Esophagus muscularis mucosa (tissue), 4 donors: Measurements from ENCODE around the gene AGFG1. TPM values are rescaled to one million over a fixed set of nuclear protein-coding genes. Genes with fewer than 3 reads are reported as not detected.

Experiments
- DNase-seq: peaks from one replicate; pipeline ENCODE4 v3.0.0-alpha.2; 2017; ENCODE audit errors: extremely low spot score
- H3K27ac ChIP-seq, 4 donors: fragments of 200-600 bp; sonication (generic); replicated peaks in 1 of 4; 1 replicate in 3 of 4; 2 replicates in 1 of 4; pipeline ENCODE4 v1.5.1; 2016 to 2019; ENCODE audit warnings: mild to moderate bottlenecking in 1 of 4
- H3K27me3 ChIP-seq, 4 donors: fragments of 200-600 bp; sonication (generic); one replicate each; pipeline versions ENCODE4 v1.5.1 to v1.6.0; 2016 to 2019
- H3K36me3 ChIP-seq, 4 donors: fragments of 200-600 bp; sonication (generic); one replicate each; pipeline ENCODE4 v1.5.1; 2016 to 2019
- H3K4me1 ChIP-seq, 4 donors: fragments of 200-600 bp; sonication (generic); one replicate each; pipeline ENCODE4 v1.5.1; 2016 to 2019
- H3K4me3 ChIP-seq, 4 donors: fragments of 200-600 bp; sonication (generic); 1 replicate in 2 of 4; 2 replicates in 2 of 4; pipeline ENCODE4 v1.5.1; 2016 to 2019; ENCODE audit warnings: mild to moderate bottlenecking in 4 of 4, moderate library complexity in 1 of 4
- H3K9me3 ChIP-seq, 4 donors: fragments of 200-600 bp; sonication (generic); 1 replicate in 3 of 4; 2 replicates in 1 of 4; pipeline ENCODE4 v1.5.1; 2016 to 2019
- CTCF ChIP-seq, 3 experiments: fragments of 200-600 bp in 2 of 3; fragments of 450-650 bp in 1 of 3; sonication (generic) in 2 of 3; IDR thresholded peaks; one replicate each; pipeline ENCODE4 v1.5.1; 2017 to 2019; ENCODE audit warnings: antibody characterized with exemption in 3 of 3, mild to moderate bottlenecking in 2 of 3, moderate library complexity in 1 of 3
- EP300 ChIP-seq: sonication (generic); formaldehyde crosslinking; IDR thresholded peaks from one replicate; pipeline ENCODE4 v1.6.1; 2017; ENCODE audit warnings: antibody characterized with exemption
- POLR2A ChIP-seq: fragments of 450-650 bp; IDR thresholded peaks from one replicate; pipeline ENCODE4 v1.6.1; 2017; ENCODE audit warnings: antibody characterized with exemption, moderate library complexity, mild to moderate bottlenecking, low read depth
- POLR2AphosphoS5 ChIP-seq, 2 donors: sonication (generic); formaldehyde crosslinking; IDR thresholded peaks; one replicate each; pipeline ENCODE4 v1.6.1; 2017; ENCODE audit warnings: antibody characterized with exemption in 2 of 2
- WGBS: methylation state at CpG from one replicate; pipeline ENCODE4 v1.1.5; 2018; 5-methylcytosine and 5-hydroxymethylcytosine counted together
- intact Hi-C: fragments of 100-400 bp; cut with DNase I; formaldehyde crosslinking; loops from one replicate; pipeline ENCODE4 v1.15.1; 2023
- total RNA-seq, 4 donors: library from RNA; depleted of rRNA; stranded (reverse); fragments of >200 nt; gene quantifications; one replicate each; pipeline versions ENCODE4 v1.1.0 to v1.2.1, GENCODE V29; 2016

Gene AGFG1
- total RNA-seq, 4 donors from 2014 or later = 27.4 to 73.4 (median 52.7) TPM

GRCh38 chr2:227433171-227433570 is 38.8 kb upstream of the AGFG1 start:
- intact Hi-C loops = no loop called here
- no peaks in the 10 kb centered on the region for H3K27me3 ChIP-seq
- TF ChIP-seq CTCF (IDR thresholded peaks at IDR 0.05) = no peak
- no peak for TF ChIP-seq POLR2AphosphoS5 (IDR thresholded peaks at IDR 0.05)
- TF ChIP-seq POLR2A = no peak
- TF ChIP-seq EP300 = no peak
- 89% methylated on average over 2 of the region's 2 CpGs for WGBS
- H3K4me3 ChIP-seq = no peak overlapping the region
- H3K36me3 ChIP-seq = no peaks in the 10 kb centered on the region
- H3K9me3 ChIP-seq = peaks cover 0 to 17% (median 13%) of the 10 kb centered on the region in 4 donors
- H3K27ac ChIP-seq = no peak overlapping the region
- no peak for DNase-seq
- no peaks in the 10 kb centered on the region for H3K4me1 ChIP-seq

GRCh38 chr2:227436436-227437174 is 35.4 kb upstream of the AGFG1 start:
- intact Hi-C loops = no loop called here
- peaks cover 0 to 17% (median 13%) of the 10 kb centered on the region in 4 donors for H3K9me3 ChIP-seq
- TF ChIP-seq EP300 (no peak), POLR2A (no peak), CTCF (IDR thresholded peaks at IDR 0.05) (no peak)
- DNase-seq = no peak
- H3K4me3 ChIP-seq = no peak overlapping the region
- no peaks in the 10 kb centered on the region for H3K4me1 ChIP-seq
- no peaks in the 10 kb centered on the region for H3K36me3 ChIP-seq
- H3K27me3 ChIP-seq = no peaks in the 10 kb centered on the region
- H3K27ac ChIP-seq = no peak overlapping the region
- WGBS = 71% methylated on average over 7 of the region's 7 CpGs

- Histone ChIP-seq H3K4me1 (no peaks in the 10 kb centered on the region), H3K27me3 (no peaks in the 10 kb centered on the region), H3K27ac (no peak overlapping the region), H3K4me3 (no peak overlapping the region), H3K36me3 (no peaks in the 10 kb centered on the region), H3K9me3 (no peaks in the 10 kb centered on the region)
- intact Hi-C loops = no loop called here
- no peak for DNase-seq
- TF ChIP-seq POLR2A = no peak
- no peak for TF ChIP-seq CTCF (IDR thresholded peaks at IDR 0.05)
- TF ChIP-seq POLR2AphosphoS5 (IDR thresholded peaks at IDR 0.05) = no peak
- TF ChIP-seq EP300 = no peak
- 92% methylated on average over 5 of the region's 5 CpGs for WGBS
Observed at GRCh38 chr2:227439214-227439613, 32.7 kb upstream of the AGFG1 start.

GRCh38 chr2:227442639-227443038 is 29.3 kb upstream of the AGFG1 start:
- Histone ChIP-seq H3K27me3 (no peaks in the 10 kb centered on the region), H3K4me1 (peaks cover 0 to 6% (median 0%) of the 10 kb centered on the region in 4 donors), H3K4me3 (no peak overlapping the region), H3K9me3 (no peaks in the 10 kb centered on the region), H3K27ac (no peak overlapping the region), H3K36me3 (no peaks in the 10 kb centered on the region)
- intact Hi-C loops = no loop called here
- no peak for DNase-seq
- 100% methylated on average over 1 of the region's 1 CpG for WGBS
- no peak for TF ChIP-seq CTCF (IDR thresholded peaks at IDR 0.05)
- no peak for TF ChIP-seq EP300
